HepG2 (cell line): ENCODE measurements around the gene TIAM2. TPM values are rescaled to one million over a fixed set of nuclear protein-coding genes. Genes with fewer than 3 reads are reported as not detected.

Experiments used
- ATAC-seq: fragments of 200-7000 bp; cut with Tn5 transposase; 3 replicates; pipeline ENCODE4 v1.9.1; 2020; ENCODE audit warnings: mild to moderate bottlenecking, moderate library complexity
- BruUV-seq: library from RNA; stranded (reverse); fragments of 400-500 nt; replicated peaks from 2 replicates; lab custom pipeline; 2021; lab: Mats Ljungman, UMichigan
- CTCF ChIA-PET: fragments of 300-600 bp; formaldehyde crosslinking; extraction: SDS; loops from one replicate; lab custom pipeline; 2021; ENCODE audit warnings: low total read pairs, inconsistent platforms, low intra/inter-chr PET ratio; lab: Yijun Ruan, JAX
- POLR2A ChIA-PET: fragments of 350-600 bp; sonication (Branson Sonifier 250); formaldehyde crosslinking; loops from one replicate; lab custom pipeline; 2020; ENCODE audit warnings: antibody characterized with exemption, inconsistent platforms; lab: Yijun Ruan, JAX
- DNase-seq: peaks from one replicate; pipeline ENCODE4 v3.0.0-alpha.2; 2015; ENCODE audit warnings: low spot score
- FAIRE-seq: peaks from 3 replicates; lab custom pipeline; 2011; peaks lifted over from hg19 to GRCh38; lab: Jason Lieb, UNC
- H2AFZ ChIP-seq: one replicate; pipeline ENCODE4 v1.6.1; 2011; ENCODE audit warnings: low read length, inconsistent platforms
- H3K27ac ChIP-seq: fragments of 300-600 bp; 3 replicates; pipeline ENCODE4 v1.8.0; 2011; ENCODE audit warnings: mixed run types, mild to moderate bottlenecking, mixed read lengths, low read length, inconsistent platforms; ENCODE audit not compliant: insufficient read depth; ENCODE audit errors: extremely low read length
- H3K27me3 ChIP-seq, 2 experiments: fragments of 200-600 bp in 1 of 2; 2 replicates in 1 of 2; 3 replicates in 1 of 2; pipeline versions ENCODE4 v1.6.0 to v1.8.0; 2011; ENCODE audit warnings: low read length in 2 of 2, mild to moderate bottlenecking in 2 of 2, moderate library complexity in 2 of 2, inconsistent platforms in 1 of 2; ENCODE audit not compliant: insufficient read depth in 2 of 2, control insufficient read depth in 1 of 2
- H3K36me3 ChIP-seq, 2 experiments: fragments of 200-600 bp in 1 of 2; replicated peaks in 1 of 2; 2 replicates in 1 of 2; 3 replicates in 1 of 2; pipeline versions ENCODE4 v1.5.1 to v1.8.0; 2011; ENCODE audit warnings: low read length in 2 of 2, inconsistent platforms in 1 of 2; ENCODE audit not compliant: insufficient read depth in 2 of 2, control insufficient read depth in 1 of 2
- H3K4me1 ChIP-seq: 2 replicates; pipeline ENCODE4 v1.5.1; 2012; ENCODE audit warnings: low read length, inconsistent platforms; ENCODE audit not compliant: insufficient read depth
- H3K4me2 ChIP-seq: 2 replicates; pipeline ENCODE4 v1.6.0; 2011; ENCODE audit warnings: low read depth, low read length, inconsistent platforms
- H3K4me3 ChIP-seq, 3 experiments: fragments of 200-600 bp in 1 of 3; sonication (generic), shearing (Covaris generic) in 1 of 3; replicated peaks in 1 of 3; 2 replicates each; pipeline ENCODE4 v1.5.1; 2011 to 2016; ENCODE audit warnings: low read length in 3 of 3, inconsistent platforms in 2 of 3, low read depth in 2 of 3, mild to moderate bottlenecking in 2 of 3, control low read depth in 1 of 3, mixed read lengths in 1 of 3; ENCODE audit not compliant: insufficient read depth in 1 of 3
- H3K79me2 ChIP-seq: one replicate; pipeline ENCODE4 v1.6.1; 2011; ENCODE audit warnings: low read length, inconsistent platforms; ENCODE audit not compliant: insufficient read depth
- H3K9ac ChIP-seq: 2 replicates; pipeline ENCODE4 v1.6.0; 2011; ENCODE audit warnings: mild to moderate bottlenecking, low read depth, low read length, inconsistent platforms; ENCODE audit not compliant: insufficient read depth
- H3K9me3 ChIP-seq: 2 replicates; pipeline ENCODE4 v1.5.1; 2012; ENCODE audit warnings: mild to moderate bottlenecking, low read length
- H4K20me1 ChIP-seq: 2 replicates; pipeline ENCODE4 v1.6.0; 2011; ENCODE audit warnings: inconsistent platforms, mild to moderate bottlenecking, low read length, moderate library complexity; ENCODE audit not compliant: insufficient read depth
- ATF2 ChIP-seq: sonication (generic); formaldehyde crosslinking; IDR thresholded peaks from 2 replicates; pipeline ENCODE4 v1.4.0; 2020; ENCODE audit warnings: missing genetic modification reagents
- CBX1 ChIP-seq: IDR thresholded peaks from one replicate; pipeline ENCODE4 v1.6.1; 2016; ENCODE audit warnings: antibody characterized with exemption, low read depth
- CENPT ChIP-seq: sonication (generic); formaldehyde crosslinking; IDR thresholded peaks from 2 replicates; pipeline ENCODE4 v1.8.0; 2022; ENCODE audit warnings: low read depth, mild to moderate bottlenecking, moderate library complexity, missing genetic modification reagents
- EEA1 ChIP-seq: sonication (generic); formaldehyde crosslinking; IDR thresholded peaks from 2 replicates; pipeline ENCODE4 v1.5.1; 2020; ENCODE audit warnings: mild to moderate bottlenecking, missing genetic modification reagents, borderline replicate concordance
- GTF2F1 ChIP-seq: fragments of 150-350 bp; IDR thresholded peaks from 2 replicates; pipeline ENCODE4 v1.6.1; 2014; ENCODE audit warnings: low read length
- HNF4A ChIP-seq: sonication (generic); formaldehyde crosslinking; IDR thresholded peaks from 2 replicates; pipeline ENCODE4 v1.4.0; 2020; ENCODE audit warnings: missing genetic modification reagents
- RBAK ChIP-seq: sonication (generic); formaldehyde crosslinking; IDR thresholded peaks from 2 replicates; pipeline ENCODE4 v1.5.1; 2020; ENCODE audit warnings: mild to moderate bottlenecking, missing genetic modification reagents
- SKI ChIP-seq: fragments of 450-650 bp; IDR thresholded peaks from one replicate; pipeline ENCODE4 v1.6.1; 2018; ENCODE audit warnings: mild to moderate bottlenecking; ENCODE audit not compliant: partially characterized antibody
- TSC22D2 ChIP-seq: sonication (generic); formaldehyde crosslinking; IDR thresholded peaks from 2 replicates; pipeline ENCODE4 v1.5.1; 2020; ENCODE audit warnings: missing genetic modification reagents, mild to moderate bottlenecking, borderline replicate concordance
- ZBED4 ChIP-seq: sonication (generic); formaldehyde crosslinking; IDR thresholded peaks from 2 replicates; pipeline ENCODE4 v1.4.0; 2020; ENCODE audit warnings: missing genetic modification reagents, borderline replicate concordance
- ZBTB20 ChIP-seq: sonication (generic); formaldehyde crosslinking; IDR thresholded peaks from 2 replicates; pipeline ENCODE4 v1.8.1; 2023; ENCODE audit warnings: missing genetic modification reagents, low read depth, mild to moderate bottlenecking, borderline replicate concordance
- ZFP41 ChIP-seq: sonication (generic); formaldehyde crosslinking; IDR thresholded peaks from 2 replicates; pipeline ENCODE4 v1.4.0; 2020; ENCODE audit warnings: mild to moderate bottlenecking, missing genetic modification reagents, borderline replicate concordance
- ZMYM4 ChIP-seq: sonication (generic); formaldehyde crosslinking; IDR thresholded peaks from 2 replicates; pipeline ENCODE4 v1.8.1; 2023; ENCODE audit warnings: mild to moderate bottlenecking, missing genetic modification reagents
- ZNF251 ChIP-seq: sonication (generic); formaldehyde crosslinking; IDR thresholded peaks from 2 replicates; pipeline ENCODE4 v1.9.0; 2021; ENCODE audit warnings: mild to moderate bottlenecking, missing genetic modification reagents
- ZNF460 ChIP-seq: sonication (generic); formaldehyde crosslinking; IDR thresholded peaks from 2 replicates; pipeline ENCODE4 v1.5.1; 2020; ENCODE audit warnings: missing genetic modification reagents, mild to moderate bottlenecking, borderline replicate concordance
- WGBS: methylation state at CpG from one replicate; pipeline ENCODE4 v1.1.6; 2017; ENCODE audit warnings: low lambda C conversion rate; 5-methylcytosine and 5-hydroxymethylcytosine counted together
- in situ Hi-C: cut with HindIII; loops from 2 replicates; pipeline ENCODE4 v1.10.0; 2017; ENCODE audit warnings: low pct_unique_long_range_greater_than_20kb; ENCODE audit not compliant: extremely low pct_ligation_motif_present
- intact Hi-C: fragments of 100-400 bp; cut with micrococcal nuclease; formaldehyde crosslinking; loops from one replicate; pipeline ENCODE4 v1.10.0; 2022; ENCODE audit not compliant: unreplicated experiment
- polyA plus RNA-seq, 8 experiments: library from polyadenylated mRNA; depleted of rRNA in 3 of 8; stranded (reverse) in 7 of 8; unstranded in 1 of 8; fragments of >200 nt; fragmentation: Illumina TruSeq in 4 of 8; extraction: Trizol in 4 of 8; gene quantifications; 2 replicates each; pipeline versions ENCODE4 v1.2.1 to v1.2.3, GENCODE V29; 2011 to 2016; ENCODE audit warnings: low read depth in 4 of 8, missing spikeins in 1 of 8, mixed read lengths in 1 of 8; ENCODE audit not compliant: insufficient read depth in 1 of 8
- total RNA-seq, 5 experiments: library from RNA; depleted of rRNA; stranded (reverse); fragments of >200 nt; fragmentation: Illumina TruSeq; extraction: Trizol; gene quantifications; 2 replicates each; pipeline ENCODE4 v1.2.3, GENCODE V29; 2016; ENCODE audit warnings: low read depth in 1 of 5

TIAM2 gene
- total and polyA plus RNA-seq, 2 of the 13 experiments (the other 11 are each of a cell fraction or from before 2014, with no cell fraction given): 4.1 to 4.5 TPM

GRCh38 chr6:155143578-155144106 is 148.5 kb downstream of the TIAM2 start:
- Histone ChIP-seq H4K20me1 (no peaks in the 10 kb centered on the region), H2AFZ (no peak overlapping the region), H3K4me3 (no peak overlapping the region), H3K9ac (no peak overlapping the region), H3K27me3 (no peaks in the 10 kb centered on the region), H3K9me3 (no peaks in the 10 kb centered on the region), H3K27ac (no peak overlapping the region), H3K4me2 (no peak overlapping the region), H3K79me2 (no peaks in the 10 kb centered on the region), H3K4me1 (peaks cover 9% of the 10 kb centered on the region; the same call in 1 of the 2 replicates), H3K36me3 (no peaks in the 10 kb centered on the region)
- ChIA-PET CTCF (no interaction called here), POLR2A (no interaction called here)
- no peak for FAIRE-seq
- in situ Hi-C loops (no loop called here), intact Hi-C loops (no loop called here)
- WGBS: 64% methylated on average over 7 of the region's 7 CpGs
- DNase-seq: no peak
- BruUV-seq: no TSS peak
- ATAC-seq: no peak
- TF ChIP-seq TSC22D2 (CRISPR knock-in tag): no peak
- TF ChIP-seq RBAK (CRISPR knock-in tag): no peak
- TF ChIP-seq ATF2: no peak
- TF ChIP-seq EEA1: no peak
- TF ChIP-seq ZNF460 (CRISPR knock-in tag): no peak
- TF ChIP-seq ZNF251 (CRISPR knock-in tag): no peak
- TF ChIP-seq ZMYM4 (CRISPR knock-in tag): no peak
- TF ChIP-seq SKI: no peak
- no peak for TF ChIP-seq CBX1
- no peak for TF ChIP-seq HNF4A (CRISPR knock-in tag)
- no peak for TF ChIP-seq CENPT (CRISPR knock-in tag)
- no peak for TF ChIP-seq ZBTB20 (CRISPR knock-in tag)
- no peak for TF ChIP-seq GTF2F1
- no peak for TF ChIP-seq ZBED4 (CRISPR knock-in tag)
- TF ChIP-seq ZFP41 (CRISPR knock-in tag): no peak
- TF ChIP-seq, all 625 proteins: peak for 0
